WTC11 (cell line): ENCODE data around the gene RTP5.
"Not testable (repeated sequence)": the region's sequence is repeated elsewhere in the genome, so short reads cannot be mapped to it uniquely, and the experiment has no call there.

ENCODE experiments used
- ELF4 ChIP-seq: sonication (generic); formaldehyde crosslinking; IDR thresholded peaks from 2 replicates; pipeline ENCODE4 v1.8.1; 2022; ENCODE audit warnings: low read depth, mild to moderate bottlenecking, moderate library complexity, missing genetic modification reagents
- FOXJ3 ChIP-seq: sonication (generic); formaldehyde crosslinking; IDR thresholded peaks from 2 replicates; pipeline ENCODE4 v1.9.0; 2021; ENCODE audit warnings: missing genetic modification reagents, mild to moderate bottlenecking, borderline replicate concordance
- NR2C2 ChIP-seq: sonication (generic); formaldehyde crosslinking; IDR thresholded peaks from 2 replicates; pipeline ENCODE4 v1.8.0; 2022; ENCODE audit warnings: mild to moderate bottlenecking, missing genetic modification reagents
- ZNF232 ChIP-seq: sonication (generic); formaldehyde crosslinking; IDR thresholded peaks from 2 replicates; pipeline ENCODE4 v1.8.0; 2022; ENCODE audit warnings: mild to moderate bottlenecking, missing genetic modification reagents
- TF ChIP-seq, protein P1 (sequence below): sonication (generic); formaldehyde crosslinking; IDR thresholded peaks from 2 replicates; pipeline ENCODE4 v1.8.1; 2023; ENCODE audit warnings: mild to moderate bottlenecking, missing genetic modification reagents, borderline replicate concordance
- TF ChIP-seq, protein P2 (sequence below): fragments of 200-600 bp; IDR thresholded peaks from 2 replicates; pipeline ENCODE4 v1.8.0; 2022; ENCODE audit warnings: antibody characterized with exemption

DNA sequence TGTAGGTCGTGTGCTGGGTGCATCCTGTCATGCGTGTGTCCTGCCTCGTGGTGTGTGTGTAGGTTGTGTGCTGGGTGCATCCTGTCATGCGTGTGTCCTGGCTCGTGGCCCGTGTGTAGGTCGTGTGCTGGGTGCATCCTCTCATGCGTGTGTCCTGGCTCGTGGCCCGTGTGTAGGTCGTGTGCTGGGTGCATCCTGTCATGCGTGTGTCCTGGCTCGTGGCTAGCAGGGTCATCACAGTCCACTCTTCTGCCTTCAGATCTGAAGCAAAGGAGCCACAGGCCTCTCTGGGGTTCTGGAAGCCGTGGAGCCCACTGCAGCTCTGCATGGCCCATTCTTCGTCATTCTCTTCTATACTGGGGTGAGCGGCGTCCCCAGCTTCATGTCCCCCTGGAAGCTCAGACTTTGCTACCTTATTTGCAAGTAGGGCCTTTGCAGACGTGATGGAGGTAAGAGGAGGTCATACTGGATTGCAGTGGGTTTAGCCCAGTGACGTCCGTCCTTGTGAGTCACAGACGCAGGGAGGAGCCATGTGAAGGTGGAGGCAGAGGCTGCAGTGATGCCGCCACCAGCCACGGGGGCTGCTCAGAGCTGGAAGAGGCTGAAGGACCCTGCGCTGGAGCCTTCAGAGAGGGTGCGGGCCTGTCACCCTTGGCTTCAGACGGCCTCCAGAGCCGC lies 49.4 kb upstream of the RTP5 start:
- not testable (repeated sequence) for TF ChIP-seq FOXJ3, ELF4, ZNF232, NR2C2 (CRISPR knock-in tag)
- TF ChIP-seq, protein P1, sequence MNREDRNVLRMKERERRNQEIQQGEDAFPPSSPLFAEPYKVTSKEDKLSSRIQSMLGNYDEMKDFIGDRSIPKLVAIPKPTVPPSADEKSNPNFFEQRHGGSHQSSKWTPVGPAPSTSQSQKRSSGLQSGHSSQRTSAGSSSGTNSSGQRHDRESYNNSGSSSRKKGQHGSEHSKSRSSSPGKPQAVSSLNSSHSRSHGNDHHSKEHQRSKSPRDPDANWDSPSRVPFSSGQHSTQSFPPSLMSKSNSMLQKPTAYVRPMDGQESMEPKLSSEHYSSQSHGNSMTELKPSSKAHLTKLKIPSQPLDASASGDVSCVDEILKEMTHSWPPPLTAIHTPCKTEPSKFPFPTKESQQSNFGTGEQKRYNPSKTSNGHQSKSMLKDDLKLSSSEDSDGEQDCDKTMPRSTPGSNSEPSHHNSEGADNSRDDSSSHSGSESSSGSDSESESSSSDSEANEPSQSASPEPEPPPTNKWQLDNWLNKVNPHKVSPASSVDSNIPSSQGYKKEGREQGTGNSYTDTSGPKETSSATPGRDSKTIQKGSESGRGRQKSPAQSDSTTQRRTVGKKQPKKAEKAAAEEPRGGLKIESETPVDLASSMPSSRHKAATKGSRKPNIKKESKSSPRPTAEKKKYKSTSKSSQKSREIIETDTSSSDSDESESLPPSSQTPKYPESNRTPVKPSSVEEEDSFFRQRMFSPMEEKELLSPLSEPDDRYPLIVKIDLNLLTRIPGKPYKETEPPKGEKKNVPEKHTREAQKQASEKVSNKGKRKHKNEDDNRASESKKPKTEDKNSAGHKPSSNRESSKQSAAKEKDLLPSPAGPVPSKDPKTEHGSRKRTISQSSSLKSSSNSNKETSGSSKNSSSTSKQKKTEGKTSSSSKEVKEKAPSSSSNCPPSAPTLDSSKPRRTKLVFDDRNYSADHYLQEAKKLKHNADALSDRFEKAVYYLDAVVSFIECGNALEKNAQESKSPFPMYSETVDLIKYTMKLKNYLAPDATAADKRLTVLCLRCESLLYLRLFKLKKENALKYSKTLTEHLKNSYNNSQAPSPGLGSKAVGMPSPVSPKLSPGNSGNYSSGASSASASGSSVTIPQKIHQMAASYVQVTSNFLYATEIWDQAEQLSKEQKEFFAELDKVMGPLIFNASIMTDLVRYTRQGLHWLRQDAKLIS = not testable (repeated sequence)
- TF ChIP-seq, protein P2, sequence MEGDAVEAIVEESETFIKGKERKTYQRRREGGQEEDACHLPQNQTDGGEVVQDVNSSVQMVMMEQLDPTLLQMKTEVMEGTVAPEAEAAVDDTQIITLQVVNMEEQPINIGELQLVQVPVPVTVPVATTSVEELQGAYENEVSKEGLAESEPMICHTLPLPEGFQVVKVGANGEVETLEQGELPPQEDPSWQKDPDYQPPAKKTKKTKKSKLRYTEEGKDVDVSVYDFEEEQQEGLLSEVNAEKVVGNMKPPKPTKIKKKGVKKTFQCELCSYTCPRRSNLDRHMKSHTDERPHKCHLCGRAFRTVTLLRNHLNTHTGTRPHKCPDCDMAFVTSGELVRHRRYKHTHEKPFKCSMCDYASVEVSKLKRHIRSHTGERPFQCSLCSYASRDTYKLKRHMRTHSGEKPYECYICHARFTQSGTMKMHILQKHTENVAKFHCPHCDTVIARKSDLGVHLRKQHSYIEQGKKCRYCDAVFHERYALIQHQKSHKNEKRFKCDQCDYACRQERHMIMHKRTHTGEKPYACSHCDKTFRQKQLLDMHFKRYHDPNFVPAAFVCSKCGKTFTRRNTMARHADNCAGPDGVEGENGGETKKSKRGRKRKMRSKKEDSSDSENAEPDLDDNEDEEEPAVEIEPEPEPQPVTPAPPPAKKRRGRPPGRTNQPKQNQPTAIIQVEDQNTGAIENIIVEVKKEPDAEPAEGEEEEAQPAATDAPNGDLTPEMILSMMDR = not testable (repeated sequence)
